ENCODE data around the gene CCHCR1. TPM values are rescaled to one million over a fixed set of nuclear protein-coding genes. Genes with fewer than 3 reads are reported as not detected.
"Not testable (repeated sequence)": the region's sequence is repeated elsewhere in the genome, so short reads cannot be mapped to it uniquely, and the experiment has no call there.

Gene CCHCR1
- total and polyA plus RNA-seq, 9 of the 15 experiments (the other 6 are each of a cell fraction or from before 2014, with no cell fraction given), result 1.2 to 47.3 (median 32.0) TPM

- no peak overlapping the region for H2AFZ ChIP-seq (ENCODE audit: low read depth, low read length)
- BruUV-seq (replicated peaks), result no TSS peak
- no peak for TF ChIP-seq DNMT1 (IDR thresholded peaks at IDR 0.05)
- TF ChIP-seq GABPB2 (CRISPR knock-in tag; conservative IDR thresholded peaks at IDR 0.05), result no peak
- no peak for TF ChIP-seq POLR2AphosphoS5 (IDR thresholded peaks at IDR 0.05; ENCODE audit: control insufficient read depth, insufficient read depth, low read depth, low read length)
- no peak overlapping the region for H3K27ac ChIP-seq (ENCODE audit: extremely low read depth, low read depth, low read length)
- no peaks in the 10 kb centered on the region; the same call in 1 of the 2 replicates for H4K20me1 ChIP-seq (replicated peaks; ENCODE audit: control insufficient read depth, insufficient read depth, low read length)
- peaks cover 15% of the 10 kb centered on the region; the same call in 2 of the 3 replicates for H3K36me3 ChIP-seq (ENCODE audit: control insufficient read depth, insufficient read depth, low read length)
- H3K27me3 ChIP-seq (ENCODE audit: control insufficient read depth in 2 of 2, insufficient read depth in 2 of 2, low read length in 2 of 2), result no peaks in the 10 kb centered on the region
- H3K4me2 ChIP-seq (ENCODE audit: insufficient read depth, low read length), result no peak overlapping the region
- no peak for FAIRE-seq
- intact Hi-C loops (cut with micrococcal nuclease), result no loop called here
- no peaks in the 10 kb centered on the region for H3K9me1 ChIP-seq (ENCODE audit: control insufficient read depth, insufficient read depth, low read length)
- H3K4me1 ChIP-seq (replicated peaks in 1 of 2; ENCODE audit: control insufficient read depth in 2 of 2, insufficient read depth in 2 of 2, low read length in 2 of 2), result peaks cover 10 to 24% of the 10 kb centered on the region in 2 experiments; a peak in 4 of 5 replicates
- H3K9me3 ChIP-seq (replicated peaks; ENCODE audit: control insufficient read depth, insufficient read depth, low read depth, low read length), result no peaks in the 10 kb centered on the region
- no peak overlapping the region for H3K9ac ChIP-seq (ENCODE audit: insufficient read depth in 1 of 2, low read depth in 2 of 2, low read length in 2 of 2)
- WGBS (ENCODE audit: insufficient coverage, low coverage, missing lambda C conversion rate), result 19% methylated on average over 5 of the region's 5 CpGs
- CTCF ChIA-PET (ENCODE audit: low intra/inter-chr PET ratio), result no interaction called here
- no peaks in the 10 kb centered on the region for H3K79me2 ChIP-seq (ENCODE audit: control insufficient read depth, insufficient read depth, low read length)
- no peak overlapping the region for H3K4me3 ChIP-seq
- ATAC-seq, result no peak
- DNase-seq (ENCODE audit: extremely low read depth in 1 of 4, low spot score in 3 of 4), result no peak
- POLR2A ChIA-PET, result interaction anchor here (0.6 kb wide), 1 partner anchor 216 kb away, joined by 3 read pairs; no protein-coding TSS in a partner anchor
- in situ Hi-C loops (cut with MboI), result no loop called here
Observed at GRCh38 chr6:31165986-31166385, 8.4 kb upstream of the CCHCR1 start.

GRCh38 chr6:31165064-31165832, 7.6 kb upstream of the CCHCR1 start:
- H3K9me3 ChIP-seq (replicated peaks; ENCODE audit: control insufficient read depth, insufficient read depth, low read depth, low read length); H3K27me3 ChIP-seq (ENCODE audit: control insufficient read depth in 2 of 2, insufficient read depth in 2 of 2, low read length in 2 of 2); FAIRE-seq; intact Hi-C loops (cut with micrococcal nuclease); H3K27ac ChIP-seq (ENCODE audit: extremely low read depth, low read depth, low read length); H3K4me2 ChIP-seq (ENCODE audit: insufficient read depth, low read length); H3K9ac ChIP-seq (ENCODE audit: insufficient read depth in 1 of 2, low read depth in 2 of 2, low read length in 2 of 2); H3K9me1 ChIP-seq (ENCODE audit: control insufficient read depth, insufficient read depth, low read length); H3K4me3 ChIP-seq; H2AFZ ChIP-seq (ENCODE audit: low read depth, low read length); H4K20me1 ChIP-seq (replicated peaks; ENCODE audit: control insufficient read depth, insufficient read depth, low read length); DNase-seq (ENCODE audit: extremely low read depth in 1 of 4, low spot score in 3 of 4); ATAC-seq; H3K79me2 ChIP-seq (ENCODE audit: control insufficient read depth, insufficient read depth, low read length); CTCF ChIA-PET (ENCODE audit: low intra/inter-chr PET ratio); BruUV-seq (replicated peaks); in situ Hi-C loops (cut with MboI): not testable (repeated sequence)
- 60% methylated on average over 13 of the region's 17 CpGs for WGBS (ENCODE audit: insufficient coverage, low coverage, missing lambda C conversion rate)
- Histone ChIP-seq H3K4me1 (replicated peaks in 1 of 2; ENCODE audit: control insufficient read depth in 2 of 2, insufficient read depth in 2 of 2, low read length in 2 of 2) (peaks cover 10 to 18% of the 10 kb centered on the region in 2 experiments; a peak in 4 of 5 replicates), H3K36me3 (ENCODE audit: control insufficient read depth, insufficient read depth, low read length) (peaks cover 15% of the 10 kb centered on the region; the same call in 2 of the 3 replicates)
- POLR2A ChIA-PET, result interaction anchor here (0.6 kb wide), 1 partner anchor 217 kb away, joined by 3 read pairs; no protein-coding TSS in a partner anchor

DNA sequence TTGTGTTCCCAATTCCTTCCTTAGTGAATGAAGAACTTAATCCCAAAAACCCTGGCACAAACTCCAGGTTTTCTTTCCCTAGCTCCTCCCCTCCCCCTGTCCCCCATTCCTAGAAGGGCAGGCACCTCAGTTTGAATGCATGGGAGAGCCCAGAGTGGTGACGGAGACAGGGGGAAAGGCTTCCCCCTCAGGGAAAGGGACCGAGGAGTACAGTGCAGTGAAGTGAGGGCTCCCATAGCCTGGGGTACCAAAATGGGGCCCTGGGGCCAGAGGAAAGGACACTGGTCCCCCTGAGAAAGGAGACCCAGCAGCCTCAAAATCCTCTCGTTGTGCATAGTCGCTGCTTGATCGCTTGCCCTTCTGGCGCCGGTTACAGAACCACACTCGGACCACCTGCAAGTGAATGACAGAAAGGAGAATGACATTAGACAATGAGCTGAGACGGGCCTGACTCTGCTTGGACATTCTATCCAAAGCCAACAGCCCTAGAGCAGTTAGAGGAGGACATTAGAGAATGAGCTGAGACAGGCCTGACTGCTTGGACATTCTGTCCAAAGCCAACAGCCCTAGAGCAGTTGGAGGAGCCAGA, 7.0 kb upstream of the CCHCR1 start:
- H4K20me1 ChIP-seq (replicated peaks; ENCODE audit: control insufficient read depth, insufficient read depth, low read length); H3K9ac ChIP-seq (ENCODE audit: insufficient read depth in 1 of 2, low read depth in 2 of 2, low read length in 2 of 2); H3K27me3 ChIP-seq (ENCODE audit: control insufficient read depth in 2 of 2, insufficient read depth in 2 of 2, low read length in 2 of 2); CTCF ChIA-PET (ENCODE audit: low intra/inter-chr PET ratio); H3K4me3 ChIP-seq; ATAC-seq; H2AFZ ChIP-seq (ENCODE audit: low read depth, low read length); BruUV-seq (replicated peaks); H3K27ac ChIP-seq (ENCODE audit: extremely low read depth, low read depth, low read length); H3K9me1 ChIP-seq (ENCODE audit: control insufficient read depth, insufficient read depth, low read length); POLR2A ChIA-PET; FAIRE-seq; H3K79me2 ChIP-seq (ENCODE audit: control insufficient read depth, insufficient read depth, low read length); H3K9me3 ChIP-seq (replicated peaks; ENCODE audit: control insufficient read depth, insufficient read depth, low read depth, low read length); in situ Hi-C loops (cut with MboI); DNase-seq (ENCODE audit: extremely low read depth in 1 of 4, low spot score in 3 of 4); H3K4me2 ChIP-seq (ENCODE audit: insufficient read depth, low read length); intact Hi-C loops (cut with micrococcal nuclease): not testable (repeated sequence)
- 67% methylated on average over 6 of the region's 9 CpGs for WGBS (ENCODE audit: insufficient coverage, low coverage, missing lambda C conversion rate)
- peaks cover 10 to 13% of the 10 kb centered on the region in 2 experiments; a peak in 4 of 5 replicates for H3K4me1 ChIP-seq (replicated peaks in 1 of 2; ENCODE audit: control insufficient read depth in 2 of 2, insufficient read depth in 2 of 2, low read length in 2 of 2)
- H3K36me3 ChIP-seq (ENCODE audit: control insufficient read depth, insufficient read depth, low read length), result peaks cover 21% of the 10 kb centered on the region; the same call in 2 of the 3 replicates
